HG03196 (cell line): Measurements from ENCODE around the gene DTX2.
"Not testable (repeated sequence)": the region's sequence is repeated elsewhere in the genome, so short reads cannot be mapped to it uniquely, and the experiment has no call there.

Source experiments
- ATAC-seq: cut with Tn5 transposase; IDR thresholded peaks from one replicate; pipeline ENCODE4 v1.9.1; 2021; ENCODE audit not compliant: unreplicated experiment

DTX2 gene

GRCh38 chr7:76461464-76462101 lies at the start of gene DTX2:
TSS of gene DTX2 (plus strand) at chr7:76461709. CDS start at chr7:76480510, 18,801 bp downstream.
- peak; percentile 95 for ATAC-seq

- no peak for ATAC-seq
These were observed 49.3 kb upstream of the DTX2 start for GRCh38 chr7:76412249-76412648.

GRCh38 chr7:76417654-76418310 lies 43.7 kb upstream of the DTX2 start:
- not testable (repeated sequence) for ATAC-seq

GRCh38 chr7:76421097-76421496 lies 40.4 kb upstream of the DTX2 start:
- ATAC-seq, result not testable (repeated sequence)

GRCh38 chr7:76423666-76424412 lies 37.7 kb upstream of the DTX2 start:
- no peak for ATAC-seq

GRCh38 chr7:76424413-76425111 lies 36.9 kb upstream of the DTX2 start, which contains the start of gene ZP3:
TSS of gene ZP3 (plus strand) at chr7:76424950. CDS start at chr7:76424965, 15 bp downstream.
- ATAC-seq, result no peak

- no peak for ATAC-seq
These were observed 36.4 kb upstream of the DTX2 start for GRCh38 chr7:76425156-76425555.

GRCh38 chr7:76425558-76425957 lies 36.0 kb upstream of the DTX2 start:
- not testable (repeated sequence) for ATAC-seq

GRCh38 chr7:76426246-76426645 lies 35.3 kb upstream of the DTX2 start:
- no peak for ATAC-seq

- no peak for ATAC-seq
These were observed 33.9 kb upstream of the DTX2 start for GRCh38 chr7:76427635-76428034.

- ATAC-seq, result no peak
These were observed 33.2 kb upstream of the DTX2 start for GRCh38 chr7:76428149-76428823.

- ATAC-seq, result no peak
These were observed 32.4 kb upstream of the DTX2 start for GRCh38 chr7:76428868-76429805.

GRCh38 chr7:76430211-76430610 lies 31.3 kb upstream of the DTX2 start:
- no peak for ATAC-seq

GRCh38 chr7:76430836-76431235 lies 30.7 kb upstream of the DTX2 start:
- no peak for ATAC-seq

- peak; percentile 52 for ATAC-seq
These were observed 23.6 kb upstream of the DTX2 start for GRCh38 chr7:76437873-76438272.

- not testable (repeated sequence) for ATAC-seq
These were observed 22.2 kb upstream of the DTX2 start for GRCh38 chr7:76439120-76439888.

GRCh38 chr7:76440404-76440803 lies 21.1 kb upstream of the DTX2 start:
- not testable (repeated sequence) for ATAC-seq

GRCh38 chr7:76441792-76442191 lies 19.7 kb upstream of the DTX2 start:
- peak; percentile 39 for ATAC-seq
